ENCODE measurements around the gene TMEM255B. TPM values are rescaled to one million over a fixed set of nuclear protein-coding genes. Genes with fewer than 3 reads are reported as not detected.

The TMEM255B gene
- total RNA-seq, 1 experiment from 2014 or later: 0.81 TPM

DNA sequence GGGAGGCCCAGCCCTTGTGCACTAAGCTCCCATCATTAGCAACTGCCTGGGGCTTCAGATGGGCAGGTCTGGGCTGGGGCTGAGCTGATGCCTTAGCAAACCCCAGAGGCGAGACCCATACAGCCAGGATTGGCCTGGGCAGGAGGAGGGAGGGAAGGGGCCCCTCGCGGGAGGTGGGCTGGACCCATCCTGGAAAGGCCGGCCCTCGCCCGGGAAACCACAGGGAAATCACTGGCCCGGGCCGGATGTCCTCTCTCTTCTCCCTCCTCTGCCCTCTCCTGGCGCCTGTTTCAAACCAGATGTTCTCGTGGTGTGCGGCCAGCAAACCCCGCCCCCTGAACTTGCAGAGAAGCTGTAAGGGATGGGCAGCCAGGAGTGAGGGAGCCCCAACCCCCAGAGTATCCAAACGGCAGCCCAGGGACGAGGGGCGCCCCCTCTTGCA is 43.1 kb downstream of the TMEM255B start:
- DNase-seq (ENCODE audit: low spot score): peak; percentile 52

DNA sequence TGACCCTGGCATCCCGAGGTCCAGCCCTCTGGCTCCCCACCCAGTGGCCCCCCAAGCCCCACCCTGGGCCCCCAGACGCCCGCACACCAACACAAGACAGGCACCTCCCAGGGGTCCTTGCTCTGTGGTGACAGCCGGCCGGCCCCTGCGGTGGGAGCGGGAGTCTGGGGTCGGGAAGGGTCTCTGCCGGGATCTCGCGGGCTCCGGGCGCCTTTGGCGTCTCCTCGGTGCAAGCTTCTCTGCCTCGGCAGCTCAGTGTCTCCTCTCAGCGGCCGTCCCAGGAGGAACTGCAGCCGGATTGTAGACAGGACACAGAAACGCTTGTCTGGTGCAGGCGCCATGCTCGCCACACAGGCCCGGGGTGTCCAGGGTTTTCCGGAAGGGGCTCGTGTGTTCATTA is 43.7 kb downstream of the TMEM255B start:
- no peak for DNase-seq (ENCODE audit: low spot score)

DNA sequence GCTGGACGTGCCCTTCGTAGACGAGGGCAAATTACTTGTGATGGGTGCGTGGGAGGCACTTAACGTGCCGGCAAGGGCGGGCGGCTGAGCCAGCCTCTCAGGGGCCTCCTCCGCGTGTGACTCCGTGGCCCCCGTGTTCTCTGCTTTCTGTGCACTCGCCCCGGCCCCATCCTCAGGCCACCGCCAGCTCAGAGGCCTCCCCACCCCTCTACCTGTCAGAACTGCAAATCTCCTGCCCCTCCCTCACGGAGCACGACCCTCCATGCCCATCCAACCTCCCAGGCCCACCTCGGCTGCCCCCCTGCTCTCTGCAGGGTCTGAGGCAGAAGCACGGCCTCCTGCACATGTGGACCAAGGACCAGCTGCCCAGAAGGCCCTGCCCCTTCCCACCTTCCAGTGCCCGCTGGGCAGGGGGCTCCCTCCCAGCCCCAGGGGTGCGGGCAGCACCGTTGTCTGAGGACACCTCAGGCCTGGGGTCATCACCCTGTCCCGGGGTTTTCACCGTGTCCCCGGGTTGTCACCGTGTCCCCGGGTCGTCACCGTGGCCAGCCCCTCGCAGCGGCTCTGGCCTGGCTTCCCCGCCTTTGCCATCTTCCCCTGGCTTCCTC is 44.5 kb downstream of the TMEM255B start:
- no peak for DNase-seq (ENCODE audit: low spot score)

DNA sequence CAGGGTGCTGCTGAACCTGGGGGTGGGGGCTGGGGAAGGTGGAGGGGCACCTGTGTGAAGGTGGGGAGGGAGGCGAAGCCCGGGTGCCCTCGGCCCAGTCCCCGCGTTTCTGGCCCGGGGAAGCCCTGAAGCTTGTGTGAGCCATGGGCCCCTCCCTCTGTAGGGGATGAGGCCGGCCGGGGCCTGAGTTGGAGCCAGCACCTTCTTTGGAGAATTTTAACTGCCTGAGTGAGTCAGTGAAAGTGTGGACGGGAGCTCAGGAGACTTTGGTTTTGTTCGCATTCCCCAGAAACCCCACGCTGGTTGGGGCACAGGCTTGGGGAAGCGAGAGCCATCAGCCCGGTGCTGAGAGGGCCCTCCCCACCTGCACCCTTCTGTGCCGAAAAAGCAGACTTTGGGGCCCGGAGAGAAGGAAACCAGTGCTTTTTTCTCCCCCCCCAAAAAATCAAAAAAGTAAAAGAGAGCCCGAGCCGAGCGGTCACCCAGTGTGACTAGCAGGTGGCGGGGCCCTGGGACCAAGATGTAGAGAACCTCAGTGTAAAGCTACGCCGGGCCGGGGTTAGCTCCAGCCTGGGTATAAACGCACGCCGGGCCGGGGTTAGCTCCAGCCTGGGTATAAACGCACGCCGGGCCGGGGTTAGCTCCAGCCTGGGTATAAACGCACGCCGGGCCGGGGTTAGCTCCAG is 45.1 kb downstream of the TMEM255B start:
- no peak for DNase-seq (ENCODE audit: low spot score)

DNA sequence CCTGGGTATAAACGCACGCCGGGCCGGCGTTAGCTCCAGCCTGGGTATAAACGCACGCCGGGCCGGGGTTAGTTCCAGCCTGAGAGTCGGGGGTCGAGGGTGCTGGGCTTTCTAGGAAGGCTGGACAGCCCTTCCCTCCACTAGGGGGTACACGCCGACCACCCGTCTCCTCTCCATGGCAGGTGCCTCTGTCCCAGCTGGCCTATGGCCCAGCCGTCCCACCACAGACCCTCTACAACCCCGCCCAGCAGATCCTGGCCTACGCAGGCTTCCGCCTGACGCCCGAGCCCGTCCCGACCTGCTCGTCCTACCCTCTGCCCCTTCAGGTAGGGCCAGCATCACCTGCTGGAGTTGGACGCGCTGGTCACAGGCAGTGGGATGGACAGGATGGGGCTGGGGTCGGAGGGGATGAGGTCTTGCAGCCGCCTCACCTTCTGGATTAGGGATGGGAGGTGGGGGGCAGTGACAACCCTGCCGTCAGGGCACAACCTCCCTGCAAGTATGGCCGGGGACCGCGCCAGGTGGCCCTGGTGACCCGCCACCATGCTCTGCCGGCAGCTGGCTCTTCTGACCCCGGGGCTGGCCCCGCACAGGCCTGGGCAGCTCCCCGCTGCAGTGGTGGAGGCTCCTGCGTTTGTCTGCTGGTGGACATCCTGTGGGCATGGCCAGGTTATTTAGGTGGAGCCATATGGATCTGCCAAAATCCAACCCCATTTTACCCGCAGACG is 45.8 kb downstream of the TMEM255B start:
- no peak for DNase-seq (ENCODE audit: low spot score)

DNA sequence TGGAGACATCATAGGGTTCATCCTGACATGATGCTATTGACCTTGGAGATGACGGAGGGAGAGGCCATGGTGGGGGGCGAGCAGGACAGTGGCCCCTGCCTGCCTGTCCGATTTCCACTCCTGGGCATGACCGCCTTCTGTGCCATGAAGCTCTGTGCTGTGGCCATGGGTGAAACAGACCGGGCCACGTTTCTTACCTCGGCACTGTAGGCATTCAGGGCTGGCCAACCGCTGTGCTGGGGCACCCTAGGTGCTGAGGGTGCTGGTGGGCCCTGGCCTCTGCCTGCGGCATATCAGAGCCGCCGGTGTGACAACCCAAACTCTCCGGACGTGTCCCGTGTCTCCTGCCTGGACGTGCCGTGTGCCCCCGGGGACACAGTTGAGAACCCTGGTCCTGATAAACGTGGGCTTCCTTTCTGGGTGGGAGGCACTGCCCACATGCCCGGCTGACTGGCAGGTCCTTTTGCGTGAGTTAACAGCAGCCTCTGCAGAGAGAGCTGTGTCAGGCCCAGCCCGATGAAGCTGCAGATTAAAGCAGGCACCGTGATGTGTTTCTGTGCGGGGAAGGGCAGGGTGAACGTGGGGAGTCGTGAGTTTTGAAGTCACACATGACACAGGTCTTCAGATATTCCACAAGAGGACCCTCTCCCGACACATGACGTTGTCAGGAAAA is 46.5 kb downstream of the TMEM255B start:
- no peak for DNase-seq (ENCODE audit: low spot score)

DNA sequence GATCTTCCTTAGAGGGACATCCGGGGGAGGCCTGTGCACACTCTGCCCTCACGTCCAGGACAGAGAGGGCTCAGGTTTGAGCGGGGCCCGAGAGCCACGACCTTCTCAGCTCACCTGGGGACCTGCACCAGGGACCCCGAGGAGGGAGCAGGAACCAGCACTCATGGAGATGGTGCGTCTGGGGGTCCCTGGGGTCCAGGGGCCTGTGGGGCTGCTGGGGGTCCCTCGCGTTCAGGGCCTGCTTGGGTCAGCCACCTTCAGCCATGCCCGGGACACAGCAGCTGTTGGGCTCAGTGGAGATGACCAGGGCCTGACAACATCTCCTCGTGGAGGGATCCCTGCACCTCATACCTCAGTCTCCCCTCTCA is 47.1 kb downstream of the TMEM255B start:
- no peak for DNase-seq (ENCODE audit: low spot score)

DNA sequence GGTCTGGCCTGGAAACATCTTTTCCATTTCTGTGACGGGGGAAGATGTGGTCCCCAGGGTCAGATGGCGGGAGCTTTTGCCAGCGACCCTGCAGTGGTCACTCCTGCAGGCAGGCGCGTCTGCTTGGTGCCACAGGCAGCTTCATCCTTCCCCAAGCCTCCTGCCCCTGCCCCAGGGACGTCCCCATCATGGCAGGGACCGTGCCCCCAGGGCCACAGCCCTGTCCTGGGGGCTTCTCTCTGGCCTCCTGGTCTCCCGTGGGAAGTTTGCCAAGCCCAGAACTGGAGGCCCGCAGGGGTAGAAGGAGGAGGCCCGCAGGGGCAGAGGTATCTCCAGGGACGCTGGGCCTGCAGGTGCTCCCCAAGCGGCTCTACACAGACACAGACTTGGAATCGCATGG is 47.5 kb downstream of the TMEM255B start:
- DNase-seq (ENCODE audit: low spot score): no peak

DNA sequence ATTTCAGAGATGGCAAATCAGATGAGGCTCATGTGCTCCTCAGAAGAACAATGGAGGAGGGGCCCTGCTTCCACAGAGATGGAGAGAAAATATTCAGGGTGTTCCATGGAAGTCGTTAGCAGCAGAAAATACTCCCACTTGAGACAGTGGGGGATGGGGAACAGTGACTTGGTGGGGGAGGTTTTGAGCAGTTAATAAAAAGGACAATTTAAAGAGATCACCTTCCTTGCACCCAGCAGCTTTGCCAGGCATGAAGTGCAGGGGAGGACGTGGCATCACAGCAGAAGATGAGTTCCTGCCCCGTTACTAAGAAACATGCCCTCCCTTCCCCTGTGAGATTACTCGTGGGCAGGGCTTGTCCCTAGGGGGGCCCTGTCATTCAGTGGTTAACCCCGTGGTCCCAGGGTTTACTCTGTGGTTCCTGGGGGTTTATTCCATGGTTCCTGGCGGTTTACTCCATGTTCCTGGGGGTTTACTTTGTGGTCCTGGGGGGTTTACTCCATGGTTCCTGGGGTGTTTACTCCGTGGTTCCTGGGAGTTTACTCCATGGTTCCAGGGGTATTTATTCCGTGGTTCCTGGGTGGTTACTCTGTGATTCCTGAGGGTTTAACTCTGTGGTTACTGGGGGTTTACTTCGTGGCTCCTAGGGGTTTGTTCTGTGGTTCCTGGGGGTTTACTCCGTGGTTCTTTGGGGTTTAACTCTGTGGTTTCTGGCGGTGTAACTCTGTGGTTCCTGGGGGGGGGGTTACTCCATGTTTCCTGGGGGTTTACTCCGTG is 49.2 kb downstream of the TMEM255B start:
- DNase-seq (ENCODE audit: low spot score): no peak

DNA sequence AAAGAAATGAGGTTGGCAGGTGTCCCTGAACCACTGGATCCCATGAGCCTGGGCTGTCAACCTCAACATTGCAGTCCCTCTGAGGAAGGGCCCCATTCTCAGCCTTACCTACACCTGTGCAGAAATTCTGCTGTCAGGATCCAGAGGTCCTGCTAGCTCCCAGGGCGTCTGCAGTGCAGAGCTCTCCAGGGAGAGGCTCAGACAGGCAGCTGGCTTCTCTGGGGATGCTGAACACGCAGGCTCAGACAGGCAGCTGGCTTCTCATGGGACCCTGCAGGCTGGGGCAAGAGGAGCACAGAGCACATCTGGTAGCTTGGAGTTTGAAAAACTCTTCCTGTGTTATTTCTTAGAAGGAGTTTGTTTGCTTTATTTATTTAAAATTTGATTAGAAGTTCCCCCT is 50.9 kb downstream of the TMEM255B start:
- DNase-seq (ENCODE audit: low spot score): no peak

DNA sequence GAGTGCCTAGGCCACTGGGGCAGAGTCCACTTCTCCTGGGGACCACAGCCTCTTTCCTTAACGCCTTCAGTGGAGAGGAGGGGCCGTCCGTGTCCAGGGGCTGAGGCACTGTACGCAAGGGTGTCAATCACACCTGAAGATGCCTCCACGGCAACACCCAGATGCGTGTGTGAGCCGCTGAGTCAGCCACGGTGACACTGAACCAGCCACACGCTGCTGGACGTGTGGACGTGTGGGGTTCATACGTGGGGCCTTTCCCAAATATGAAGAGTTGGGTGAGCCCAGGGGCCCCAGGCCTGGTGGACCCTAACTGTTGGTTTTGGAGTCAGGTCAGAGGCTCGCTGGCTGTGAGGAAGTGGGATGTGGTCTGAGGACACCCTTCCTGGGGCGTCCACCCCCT is 51.6 kb downstream of the TMEM255B start:
- DNase-seq (ENCODE audit: low spot score): no peak

DNA sequence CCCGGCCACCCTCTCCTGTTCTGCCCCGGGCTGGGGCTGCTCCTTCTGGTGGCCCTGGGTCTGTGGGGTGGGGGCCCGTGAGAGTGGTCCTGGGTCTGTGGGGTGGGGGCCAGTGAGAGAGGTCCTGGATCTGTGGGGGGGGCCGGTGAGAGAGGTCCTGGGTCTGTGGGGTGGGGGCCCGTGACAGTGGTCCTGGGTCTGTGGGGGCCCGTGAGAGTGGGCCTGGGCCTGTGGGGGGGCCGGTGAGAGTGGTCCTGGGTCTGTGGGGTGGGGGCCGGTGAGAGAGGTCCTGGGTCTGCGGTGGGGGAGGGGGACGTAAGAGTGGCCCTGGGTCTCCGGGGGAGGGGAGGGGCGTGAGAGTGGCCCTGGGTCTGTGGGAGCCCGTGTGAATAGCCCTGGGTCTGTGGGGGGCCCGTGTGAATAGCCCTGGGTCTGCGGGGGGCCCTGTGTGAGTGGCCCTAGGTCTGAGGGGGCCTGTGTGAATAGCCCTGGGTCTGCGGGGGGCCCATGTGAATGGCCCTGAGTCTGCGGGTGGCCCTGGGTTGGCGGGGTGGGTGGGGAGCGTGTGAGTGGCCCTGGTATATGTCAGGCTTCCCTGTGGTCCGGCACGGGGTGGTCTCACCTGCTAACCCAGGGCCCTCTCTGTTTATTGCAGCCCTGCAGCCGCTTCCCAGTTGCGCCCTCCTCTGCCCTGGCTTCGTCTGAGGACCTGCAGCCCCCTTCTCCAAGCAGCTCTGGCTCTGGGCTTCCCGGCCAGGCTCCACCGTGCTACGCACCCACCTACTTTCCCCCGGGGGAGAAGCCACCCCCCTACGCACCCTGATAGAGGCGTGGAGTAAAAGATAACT is 52.3 kb downstream of the TMEM255B start:
- DNase-seq (ENCODE audit: low spot score): no peak

DNA sequence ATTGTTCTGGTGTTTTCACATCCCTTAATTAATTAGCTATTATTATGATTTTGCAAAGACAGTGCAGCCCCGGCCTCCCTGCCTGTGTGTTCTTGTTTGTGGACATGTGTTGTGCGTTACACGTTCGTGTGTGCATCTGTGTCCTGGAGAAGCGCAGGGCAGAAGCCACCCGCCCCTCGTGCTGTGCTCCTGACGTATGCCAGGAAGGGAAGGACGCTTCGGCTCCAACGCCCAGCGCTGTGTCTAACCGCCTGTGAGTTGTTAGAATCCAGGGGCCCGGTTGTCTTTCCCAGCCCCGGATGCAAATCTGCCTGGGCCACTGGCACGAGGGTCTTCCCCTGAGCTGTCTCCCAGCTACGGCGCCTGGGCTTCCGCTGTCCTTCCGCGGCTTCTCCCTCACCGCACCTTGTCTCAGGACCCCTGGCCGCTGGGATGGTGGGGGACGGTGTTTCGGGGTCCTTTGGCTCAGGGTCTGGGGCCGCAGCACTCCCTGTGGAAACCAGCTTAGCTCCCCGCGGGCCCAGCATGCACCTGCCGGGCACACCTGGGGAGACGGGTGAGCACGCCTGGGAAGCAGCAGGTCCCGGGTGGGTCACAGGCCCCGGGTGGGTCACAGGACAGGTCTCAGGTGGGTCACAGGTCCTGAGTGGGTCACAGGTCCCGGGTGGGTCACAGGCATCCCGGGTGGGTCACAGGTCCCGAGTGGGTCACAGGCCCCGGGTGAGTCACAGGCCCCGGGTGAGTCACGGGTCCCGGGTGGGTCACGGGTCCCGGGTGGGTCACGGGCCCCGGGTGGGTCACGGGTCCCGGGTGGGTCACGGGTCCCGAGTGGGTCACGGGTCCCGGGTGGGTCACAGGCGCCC is 53.4 kb downstream of the TMEM255B start:
- no peak for DNase-seq (ENCODE audit: low spot score)

DNA sequence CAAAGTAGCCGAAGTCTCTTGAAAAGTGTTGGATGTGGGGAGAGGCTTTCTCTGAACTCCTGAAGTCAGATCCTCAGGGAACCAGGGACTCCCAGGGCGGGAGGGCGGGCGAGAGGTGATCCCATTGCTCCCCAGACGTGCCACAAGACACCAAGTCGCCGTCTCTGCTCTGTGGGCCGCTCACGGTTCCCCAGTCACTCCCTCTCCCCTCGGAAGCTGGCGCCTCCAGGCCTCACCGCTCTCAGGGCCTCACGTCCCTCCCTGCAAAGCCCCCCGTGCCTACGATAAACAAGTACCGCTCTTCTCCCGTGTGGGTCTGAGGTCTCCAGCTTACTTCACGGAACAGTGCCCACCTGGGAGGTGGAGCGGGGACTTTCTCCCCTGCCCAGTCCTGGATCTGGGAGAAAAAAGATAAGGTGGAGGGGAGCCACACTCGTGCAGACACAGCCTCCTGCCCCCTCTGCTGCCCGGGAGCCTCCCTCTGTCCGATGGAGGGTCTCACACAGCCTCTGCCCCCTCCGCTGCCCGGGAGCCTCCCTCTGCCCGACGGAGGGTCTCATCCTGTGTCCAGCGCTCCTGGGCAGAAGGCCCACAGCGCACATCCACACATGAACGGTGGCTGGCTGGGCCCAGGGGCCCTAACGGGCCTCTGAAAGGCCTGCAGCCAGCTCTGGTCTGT is 54.2 kb downstream of the TMEM255B start:
- no peak for DNase-seq (ENCODE audit: low spot score)

DNA sequence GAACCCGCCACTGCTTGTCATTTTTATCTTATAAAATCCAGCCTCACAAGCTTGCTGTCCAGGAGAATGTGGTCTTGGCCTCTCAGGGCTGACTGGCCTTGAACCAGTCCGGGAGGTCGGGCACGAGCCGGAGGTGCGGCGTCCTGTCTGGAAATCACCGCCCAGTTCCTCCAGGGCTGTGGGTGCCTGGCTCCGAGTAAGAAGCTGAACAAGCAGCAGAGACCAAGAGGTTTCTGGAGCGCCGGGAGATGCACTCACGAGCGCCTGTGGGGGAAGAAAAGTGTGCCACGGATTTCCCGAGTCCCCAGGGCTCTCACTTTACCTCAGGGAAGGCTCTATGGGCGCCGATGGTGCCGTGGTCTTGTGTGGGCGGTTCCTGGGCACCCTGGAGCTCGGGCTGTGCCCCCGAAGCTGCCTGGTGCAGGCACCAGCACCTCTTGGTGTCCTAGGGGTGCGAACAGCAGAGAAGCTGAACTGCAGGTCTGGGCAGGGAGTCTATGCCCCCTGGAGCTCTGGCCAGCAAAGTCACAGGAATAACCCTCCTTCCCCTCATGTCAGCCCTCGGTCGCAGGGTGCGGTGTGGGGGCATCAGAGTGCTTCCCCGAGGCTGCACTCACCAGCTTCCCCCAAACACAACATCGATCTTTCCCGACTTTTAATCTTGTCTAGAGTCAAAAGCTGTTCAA is 54.9 kb downstream of the TMEM255B start:
- DNase-seq (ENCODE audit: low spot score): no peak

DNA sequence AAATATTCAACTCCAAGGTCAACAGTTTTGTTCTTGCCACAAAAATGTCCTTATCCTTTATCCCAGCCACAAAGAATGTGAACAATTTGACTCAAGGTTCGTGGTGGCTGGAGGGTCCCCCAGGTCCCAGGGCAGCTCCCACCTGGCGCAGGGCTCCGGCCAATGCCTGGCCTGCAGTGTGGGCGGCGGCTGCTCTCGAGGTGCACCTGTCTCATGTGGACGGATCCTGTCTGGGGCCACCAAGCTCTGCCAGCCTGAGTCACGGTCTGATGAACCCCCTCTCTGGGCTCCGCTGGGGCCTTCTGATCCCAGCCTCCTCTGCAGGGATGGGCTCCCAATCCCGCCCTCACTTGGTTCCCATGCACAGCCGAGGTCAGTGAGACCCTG is 55.4 kb downstream of the TMEM255B start:
- no peak for DNase-seq (ENCODE audit: low spot score)

DNA sequence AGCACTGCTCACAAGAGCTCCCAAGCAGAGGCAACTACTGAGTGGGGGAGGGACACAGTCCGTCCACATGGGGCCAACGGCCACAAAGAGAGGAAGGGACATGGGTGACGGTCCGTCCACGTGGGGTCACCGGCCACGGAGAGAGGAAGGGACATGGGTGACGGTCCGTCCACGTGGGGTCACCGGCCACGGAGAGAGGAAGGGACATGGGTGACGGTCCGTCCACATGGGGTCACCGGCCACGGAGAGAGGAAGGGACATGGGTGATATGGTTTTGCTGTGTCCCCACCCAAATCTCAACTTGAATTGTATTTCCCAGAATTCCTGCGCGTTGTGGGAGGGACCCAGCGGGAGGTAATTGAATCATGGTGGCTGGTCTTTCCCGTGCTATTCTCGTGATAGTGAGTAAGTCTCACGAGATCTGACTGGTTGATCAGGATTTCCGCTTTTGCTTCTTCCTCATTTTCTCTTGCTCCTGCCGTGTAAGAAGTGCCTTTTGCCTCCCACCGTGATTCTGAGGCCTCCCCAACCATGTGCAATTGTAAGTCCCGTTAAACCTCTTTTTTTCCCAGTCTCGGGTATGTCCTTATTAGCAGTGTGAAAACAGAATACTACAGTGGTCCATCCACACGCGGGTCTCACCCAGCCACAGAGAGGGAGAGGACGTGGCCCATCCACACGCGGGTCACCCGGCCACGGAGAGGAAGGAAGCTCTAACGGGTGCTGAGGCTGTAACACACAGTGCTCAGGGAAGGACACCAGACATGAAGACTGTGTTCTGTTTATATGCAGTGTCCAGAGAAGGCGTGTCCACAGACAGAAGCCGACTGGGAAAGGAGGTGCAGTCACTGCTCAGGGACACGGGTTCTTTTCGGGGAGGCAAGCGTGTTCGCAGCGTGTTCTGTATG is 56.4 kb downstream of the TMEM255B start:
- DNase-seq (ENCODE audit: low spot score): no peak

All from HT-29 (cell line).